ENCODE results near the gene MSS51. TPM values are rescaled to one million over a fixed set of nuclear protein-coding genes. Genes with fewer than 3 reads are reported as not detected.
A peak's percentile ranks its signal among the peaks of the same experiment; 100 is the strongest.

MSS51 gene
- total RNA-seq, 1 donor = 2.2 TPM

- no peak overlapping the region for H3K27ac ChIP-seq (ENCODE audit: low read depth, low read length)
- no peaks in the 10 kb centered on the region for H3K27me3 ChIP-seq (ENCODE audit: insufficient read depth, low read length)
- peaks cover 10% of the 10 kb centered on the region for H3K79me2 ChIP-seq (ENCODE audit: insufficient read depth, low read length)
- TF ChIP-seq, protein P1, sequence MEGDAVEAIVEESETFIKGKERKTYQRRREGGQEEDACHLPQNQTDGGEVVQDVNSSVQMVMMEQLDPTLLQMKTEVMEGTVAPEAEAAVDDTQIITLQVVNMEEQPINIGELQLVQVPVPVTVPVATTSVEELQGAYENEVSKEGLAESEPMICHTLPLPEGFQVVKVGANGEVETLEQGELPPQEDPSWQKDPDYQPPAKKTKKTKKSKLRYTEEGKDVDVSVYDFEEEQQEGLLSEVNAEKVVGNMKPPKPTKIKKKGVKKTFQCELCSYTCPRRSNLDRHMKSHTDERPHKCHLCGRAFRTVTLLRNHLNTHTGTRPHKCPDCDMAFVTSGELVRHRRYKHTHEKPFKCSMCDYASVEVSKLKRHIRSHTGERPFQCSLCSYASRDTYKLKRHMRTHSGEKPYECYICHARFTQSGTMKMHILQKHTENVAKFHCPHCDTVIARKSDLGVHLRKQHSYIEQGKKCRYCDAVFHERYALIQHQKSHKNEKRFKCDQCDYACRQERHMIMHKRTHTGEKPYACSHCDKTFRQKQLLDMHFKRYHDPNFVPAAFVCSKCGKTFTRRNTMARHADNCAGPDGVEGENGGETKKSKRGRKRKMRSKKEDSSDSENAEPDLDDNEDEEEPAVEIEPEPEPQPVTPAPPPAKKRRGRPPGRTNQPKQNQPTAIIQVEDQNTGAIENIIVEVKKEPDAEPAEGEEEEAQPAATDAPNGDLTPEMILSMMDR (IDR thresholded peaks at IDR 0.05; ENCODE audit: extremely low read depth, low read depth, low read length) = no peak
- H2AFZ ChIP-seq (ENCODE audit: low read length) = no peak overlapping the region
- no peak for DNase-seq (ENCODE audit: insufficient read length, low spot score, missing footprints)
- H3K4me3 ChIP-seq (ENCODE audit: insufficient read depth, low read length) = no peak overlapping the region
- no peaks in the 10 kb centered on the region for H3K36me3 ChIP-seq (ENCODE audit: insufficient read depth, low read length)
- H3K4me2 ChIP-seq (ENCODE audit: insufficient read depth, low read length) = no peak overlapping the region
- no peaks in the 10 kb centered on the region for H3K9me3 ChIP-seq (ENCODE audit: low read depth, low read length)
- peaks cover 24% of the 10 kb centered on the region for H3K4me1 ChIP-seq (ENCODE audit: insufficient read depth, low read length)
- peaks cover 5% of the 10 kb centered on the region for H4K20me1 ChIP-seq (ENCODE audit: insufficient read depth, low read length)
Observed at GRCh38 chr10:73416571-73416970, 16.8 kb downstream of the MSS51 start.

GRCh38 chr10:73414230-73414945, 19.0 kb downstream of the MSS51 start:
- Histone ChIP-seq H3K9me3 (ENCODE audit: low read depth, low read length) (no peaks in the 10 kb centered on the region), H3K4me3 (ENCODE audit: insufficient read depth, low read length) (peak overlapping the region; percentile 92), H4K20me1 (ENCODE audit: insufficient read depth, low read length) (peaks cover 15% of the 10 kb centered on the region), H3K79me2 (ENCODE audit: insufficient read depth, low read length) (peaks cover 32% of the 10 kb centered on the region), H3K27ac (ENCODE audit: low read depth, low read length) (no peak overlapping the region), H3K4me1 (ENCODE audit: insufficient read depth, low read length) (peaks cover 20% of the 10 kb centered on the region), H3K36me3 (ENCODE audit: insufficient read depth, low read length) (no peaks in the 10 kb centered on the region), H2AFZ (ENCODE audit: low read length) (peak overlapping the region; percentile 60), H3K4me2 (ENCODE audit: insufficient read depth, low read length) (peak overlapping the region; percentile 98), H3K27me3 (ENCODE audit: insufficient read depth, low read length) (no peaks in the 10 kb centered on the region)
- peak; percentile 37 for DNase-seq (ENCODE audit: insufficient read length, low spot score, missing footprints)
- TF ChIP-seq, protein P1 (IDR thresholded peaks at IDR 0.05; ENCODE audit: extremely low read depth, low read depth, low read length) = no peak

GRCh38 chr10:73413528-73414229, 19.7 kb downstream of the MSS51 start, which contains the start of gene ANXA7:
Gene ANXA7, minus strand, starts transcription at chr10:73414058. Its CDS starts 13,202 bp downstream, at chr10:73400856.
- peak within 1 kb of the TSS; percentile 92 for H3K4me3 ChIP-seq (ENCODE audit: insufficient read depth, low read length)
- H3K4me1 ChIP-seq (ENCODE audit: insufficient read depth, low read length) = peaks cover 19% of the 10 kb centered on the region
- peak; percentile 97 for DNase-seq (ENCODE audit: insufficient read length, low spot score, missing footprints)
- H3K27ac ChIP-seq (ENCODE audit: low read depth, low read length) = peak within 1 kb of the TSS; percentile 86
- peak within 1 kb of the TSS; percentile 65 for H2AFZ ChIP-seq (ENCODE audit: low read length)
- no peaks in the 10 kb centered on the region for H3K9me3 ChIP-seq (ENCODE audit: low read depth, low read length)
- H4K20me1 ChIP-seq (ENCODE audit: insufficient read depth, low read length) = peaks cover 22% of the 10 kb centered on the region
- peaks cover 39% of the 10 kb centered on the region for H3K79me2 ChIP-seq (ENCODE audit: insufficient read depth, low read length)
- H3K4me2 ChIP-seq (ENCODE audit: insufficient read depth, low read length) = peak within 1 kb of the TSS; percentile 98
- H3K27me3 ChIP-seq (ENCODE audit: insufficient read depth, low read length) = no peaks in the 10 kb centered on the region
- TF ChIP-seq, protein P1 (IDR thresholded peaks at IDR 0.05; ENCODE audit: extremely low read depth, low read depth, low read length) = no peak
- no peaks in the 10 kb centered on the region for H3K36me3 ChIP-seq (ENCODE audit: insufficient read depth, low read length)

- Histone ChIP-seq H3K36me3 (ENCODE audit: insufficient read depth, low read length) (no peaks in the 10 kb centered on the region), H3K79me2 (ENCODE audit: insufficient read depth, low read length) (peaks cover 45% of the 10 kb centered on the region)
- DNase-seq (ENCODE audit: insufficient read length, low spot score, missing footprints) = peak; percentile 58
Observed at GRCh38 chr10:73413108-73413527, 20.2 kb downstream of the MSS51 start.

More at GRCh38 chr10:73413108-73413527, 20.2 kb downstream of the MSS51 start:
- TF ChIP-seq, protein P1 (IDR thresholded peaks at IDR 0.05; ENCODE audit: extremely low read depth, low read depth, low read length) = no peak
- peak overlapping the region; percentile 86 for H3K27ac ChIP-seq (ENCODE audit: low read depth, low read length)
- H4K20me1 ChIP-seq (ENCODE audit: insufficient read depth, low read length) = peaks cover 27% of the 10 kb centered on the region
- H2AFZ ChIP-seq (ENCODE audit: low read length) = peak overlapping the region; percentile 65
- no peaks in the 10 kb centered on the region for H3K27me3 ChIP-seq (ENCODE audit: insufficient read depth, low read length)
- no peaks in the 10 kb centered on the region for H3K9me3 ChIP-seq (ENCODE audit: low read depth, low read length)
- peak overlapping the region; percentile 98 for H3K4me2 ChIP-seq (ENCODE audit: insufficient read depth, low read length)
- H3K4me1 ChIP-seq (ENCODE audit: insufficient read depth, low read length) = peaks cover 21% of the 10 kb centered on the region
- peak overlapping the region; percentile 92 for H3K4me3 ChIP-seq (ENCODE audit: insufficient read depth, low read length)

Data from osteoblast (primary cell).